GM12865 (cell line): Measurements from ENCODE around the gene UBE4B.
"Not testable (repeated sequence)": the region's sequence is repeated elsewhere in the genome, so short reads cannot be mapped to it uniquely, and the experiment has no call there.

Source experiments
- DNase-seq: peaks from one replicate; pipeline ENCODE4 v3.0.0; 2010; ENCODE audit warnings: low read depth
- H3K4me3 ChIP-seq: 2 replicates; pipeline ENCODE4 v1.5.1; 2011; ENCODE audit warnings: mild to moderate bottlenecking, low read depth, low read length, control low read depth
- TF ChIP-seq, protein P1 (sequence below): IDR thresholded peaks from 2 replicates; pipeline ENCODE4 v1.5.1; 2011; ENCODE audit warnings: low read length, control low read depth, low read depth, inconsistent platforms; ENCODE audit not compliant: insufficient read depth; ENCODE audit errors: missing control alignments

UBE4B gene

DNA sequence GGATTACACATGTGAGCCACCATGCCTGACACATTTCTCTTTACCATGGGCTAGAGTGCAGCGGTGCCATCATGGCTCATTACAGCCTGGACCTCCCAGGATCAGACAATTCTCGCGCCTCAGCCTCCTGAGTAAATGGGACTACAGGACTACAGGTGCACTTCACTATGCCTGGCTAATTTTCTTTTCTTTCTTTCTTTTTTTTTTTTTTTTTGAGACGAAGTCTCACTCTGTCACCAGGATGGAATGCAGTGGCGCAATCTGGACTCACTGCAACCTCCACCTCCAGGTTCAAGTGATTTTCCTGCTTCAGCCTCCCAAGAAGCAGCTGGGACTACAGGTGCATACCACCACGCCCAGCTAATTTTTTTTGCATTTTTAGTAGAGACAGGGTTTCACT, 162.8 kb downstream of the UBE4B start:
- DNase-seq, result no peak
- H3K4me3 ChIP-seq, result no peak overlapping the region
- TF ChIP-seq, protein P1, sequence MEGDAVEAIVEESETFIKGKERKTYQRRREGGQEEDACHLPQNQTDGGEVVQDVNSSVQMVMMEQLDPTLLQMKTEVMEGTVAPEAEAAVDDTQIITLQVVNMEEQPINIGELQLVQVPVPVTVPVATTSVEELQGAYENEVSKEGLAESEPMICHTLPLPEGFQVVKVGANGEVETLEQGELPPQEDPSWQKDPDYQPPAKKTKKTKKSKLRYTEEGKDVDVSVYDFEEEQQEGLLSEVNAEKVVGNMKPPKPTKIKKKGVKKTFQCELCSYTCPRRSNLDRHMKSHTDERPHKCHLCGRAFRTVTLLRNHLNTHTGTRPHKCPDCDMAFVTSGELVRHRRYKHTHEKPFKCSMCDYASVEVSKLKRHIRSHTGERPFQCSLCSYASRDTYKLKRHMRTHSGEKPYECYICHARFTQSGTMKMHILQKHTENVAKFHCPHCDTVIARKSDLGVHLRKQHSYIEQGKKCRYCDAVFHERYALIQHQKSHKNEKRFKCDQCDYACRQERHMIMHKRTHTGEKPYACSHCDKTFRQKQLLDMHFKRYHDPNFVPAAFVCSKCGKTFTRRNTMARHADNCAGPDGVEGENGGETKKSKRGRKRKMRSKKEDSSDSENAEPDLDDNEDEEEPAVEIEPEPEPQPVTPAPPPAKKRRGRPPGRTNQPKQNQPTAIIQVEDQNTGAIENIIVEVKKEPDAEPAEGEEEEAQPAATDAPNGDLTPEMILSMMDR, result no peak

DNA sequence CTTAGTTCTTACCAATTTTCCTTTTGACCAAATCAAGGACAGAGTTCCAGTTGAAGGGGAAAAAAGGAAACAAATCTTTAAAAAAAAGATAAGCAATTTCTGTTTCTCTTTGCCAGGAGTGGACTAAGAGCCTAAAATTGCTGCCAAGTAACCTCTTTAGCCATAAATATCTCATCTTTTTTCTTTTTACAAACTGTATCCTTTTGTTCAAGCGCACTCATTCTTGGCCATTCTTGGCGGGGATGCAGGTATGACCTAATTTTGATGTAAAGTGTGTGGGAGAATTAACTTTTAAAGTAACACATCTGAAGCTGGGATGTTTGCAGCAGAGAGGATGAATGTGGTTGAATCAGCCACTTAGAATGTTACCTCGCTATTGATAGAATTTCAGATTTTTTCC, 164.2 kb downstream of the UBE4B start:
- DNase-seq, result no peak
- TF ChIP-seq, protein P1, result no peak
- H3K4me3 ChIP-seq, result no peak overlapping the region

DNA sequence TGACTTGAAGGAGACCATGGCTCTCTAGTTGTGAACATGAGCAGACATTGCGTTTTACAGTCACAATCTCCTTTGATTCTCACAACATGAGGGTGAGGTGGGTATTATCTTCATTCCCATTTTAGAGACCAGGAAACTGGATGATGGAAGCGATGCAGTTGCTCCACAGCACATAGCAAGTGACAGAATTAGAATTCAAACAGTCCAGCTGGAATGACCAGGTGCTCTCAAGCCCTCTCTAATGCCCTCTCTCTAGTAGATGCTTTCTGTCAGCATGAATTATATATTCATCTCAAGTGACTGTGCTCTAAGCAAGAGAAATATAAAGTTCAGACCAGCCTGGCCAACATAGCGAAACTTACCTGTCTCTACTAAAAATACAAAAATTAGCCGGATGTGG, 167.9 kb downstream of the UBE4B start:
- no peak overlapping the region for H3K4me3 ChIP-seq
- DNase-seq, result no peak
- TF ChIP-seq, protein P1, result no peak

DNA sequence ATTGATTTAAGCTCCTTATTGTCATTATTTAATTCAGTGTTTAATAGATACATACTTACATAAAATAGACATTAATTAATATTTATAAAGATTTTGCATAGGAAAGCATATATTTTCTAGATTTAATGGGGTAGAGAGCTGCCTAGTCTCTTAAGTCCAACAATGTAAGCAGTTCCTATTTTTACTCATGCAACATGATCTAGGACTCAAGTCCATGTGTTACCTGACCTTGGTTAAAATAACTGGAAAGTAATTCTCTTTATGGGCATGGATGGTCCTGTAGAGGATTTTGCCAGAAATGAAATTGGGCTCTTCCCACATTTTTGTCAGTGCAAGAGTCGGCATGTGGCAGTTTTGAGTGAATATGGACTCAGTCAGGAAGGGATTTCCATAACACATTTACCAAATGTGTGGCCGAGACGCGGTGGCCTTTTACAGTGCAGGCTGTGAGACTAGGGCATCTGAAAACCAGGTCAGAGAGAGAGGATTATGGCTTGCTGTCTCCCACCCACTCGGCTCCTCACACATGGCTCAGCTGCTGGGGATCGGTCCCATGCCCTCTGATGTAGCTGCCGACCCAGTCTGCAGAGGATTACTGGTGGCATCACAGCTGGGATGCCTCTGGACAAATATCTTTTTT, 171.4 kb downstream of the UBE4B start:
- TF ChIP-seq, protein P1, result no peak
- no peak for DNase-seq
- H3K4me3 ChIP-seq, result no peak overlapping the region

DNA sequence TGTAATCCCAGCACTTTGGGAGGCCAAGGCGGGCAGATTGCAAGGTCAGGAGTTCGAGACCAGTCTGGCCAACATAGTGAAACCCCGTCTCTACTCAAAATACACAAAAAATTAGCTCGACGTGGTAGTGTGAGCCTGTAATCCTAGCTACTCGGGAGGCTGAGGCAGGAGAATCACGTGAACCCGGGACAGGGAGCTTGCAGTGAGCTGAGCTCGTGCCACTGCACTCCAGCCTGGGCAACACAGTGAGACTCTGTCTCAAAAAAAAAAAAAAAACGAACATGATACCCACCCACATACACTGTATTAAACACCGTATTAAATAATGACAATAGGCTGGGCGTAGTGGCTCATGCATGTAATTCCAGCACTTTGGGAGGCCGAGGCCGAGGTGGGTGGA, 172.4 kb downstream of the UBE4B start:
- not testable (repeated sequence) for H3K4me3 ChIP-seq, DNase-seq

DNA sequence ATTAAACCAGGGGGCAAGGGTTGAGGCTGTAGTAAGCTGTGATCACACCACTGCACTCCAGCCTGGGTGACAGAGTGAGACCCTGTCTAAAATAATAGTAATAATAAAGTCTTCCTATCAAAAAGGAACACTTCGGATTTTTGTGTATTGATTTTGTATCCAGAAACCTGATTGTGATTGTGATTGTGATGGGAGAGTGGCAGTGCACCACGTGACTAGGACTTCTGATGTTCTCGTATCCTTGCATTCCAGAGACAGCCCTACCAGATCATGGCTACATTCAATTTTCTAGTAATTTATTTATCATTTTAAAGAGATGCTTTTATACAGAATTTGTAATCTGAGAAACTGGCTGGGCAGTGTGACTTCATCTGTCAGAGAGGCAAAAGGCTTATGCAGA, 175.1 kb downstream of the UBE4B start:
- H3K4me3 ChIP-seq, result no peak overlapping the region
- TF ChIP-seq, protein P1, result no peak
- DNase-seq, result no peak

DNA sequence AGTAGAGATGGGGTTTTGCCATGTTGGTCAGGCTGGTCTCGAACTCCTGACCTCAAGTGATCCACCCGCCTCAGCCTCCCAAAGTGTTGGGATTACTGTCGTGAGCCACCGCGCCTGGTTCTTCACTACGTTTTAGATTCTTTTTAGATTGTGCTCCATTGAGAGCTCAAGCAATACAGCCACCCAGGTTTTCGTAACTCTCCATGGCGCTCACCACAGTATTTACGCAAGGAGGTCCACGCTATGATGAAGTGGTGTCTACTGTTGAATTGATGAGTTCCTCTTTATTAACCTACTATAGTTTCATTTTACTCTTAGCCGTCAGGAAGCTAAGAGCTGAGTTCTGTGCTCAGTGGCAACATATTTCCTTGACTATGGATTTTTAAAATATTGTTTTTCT, 175.8 kb downstream of the UBE4B start:
- DNase-seq, result no peak
- no peak overlapping the region for H3K4me3 ChIP-seq
- TF ChIP-seq, protein P1, result no peak

DNA sequence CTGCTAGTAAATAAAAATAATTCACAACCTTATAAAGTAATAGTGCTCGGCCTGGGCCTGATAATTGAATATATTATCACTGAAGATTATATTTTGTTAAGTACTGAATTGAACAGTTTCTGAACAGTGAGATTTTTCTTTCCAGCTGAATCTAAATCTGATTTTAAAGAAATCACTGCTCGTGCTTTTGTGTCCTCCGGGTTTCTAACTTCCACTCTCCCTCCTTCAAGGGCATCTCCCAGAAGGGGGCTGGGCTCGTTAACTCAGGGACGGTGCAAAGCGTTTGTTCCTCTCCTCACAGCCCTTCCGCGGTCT, 176.8 kb downstream of the UBE4B start:
- no peak for DNase-seq
- H3K4me3 ChIP-seq, result peak overlapping the region; percentile 96
- TF ChIP-seq, protein P1, result no peak
